ENCODE data around the gene EDDM13.

The EDDM13 gene

DNA sequence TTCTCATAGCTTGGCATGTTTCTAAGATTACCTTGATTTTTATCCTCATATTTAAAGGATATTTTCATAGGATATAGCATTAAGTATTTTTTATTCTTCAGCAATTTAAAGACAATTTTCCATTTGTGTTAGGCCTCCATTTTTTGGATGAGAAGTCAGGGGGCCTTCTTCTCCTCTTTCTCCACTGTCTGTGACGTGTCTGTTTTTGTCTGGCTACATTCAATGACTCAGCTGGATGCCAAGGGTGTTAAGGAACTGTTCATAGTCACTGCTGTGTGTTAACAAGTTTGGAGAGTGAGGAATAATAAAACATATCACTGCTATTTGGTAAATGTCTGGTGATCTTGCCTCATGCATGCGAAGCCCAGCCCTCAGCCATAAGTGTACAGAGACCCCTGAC lies 84.4 kb downstream of the EDDM13 start:
- in situ Hi-C loops (cut with HindIII; ENCODE audit: low sequenced_read_pairs) = no loop called here
- TF ChIP-seq, protein P1, sequence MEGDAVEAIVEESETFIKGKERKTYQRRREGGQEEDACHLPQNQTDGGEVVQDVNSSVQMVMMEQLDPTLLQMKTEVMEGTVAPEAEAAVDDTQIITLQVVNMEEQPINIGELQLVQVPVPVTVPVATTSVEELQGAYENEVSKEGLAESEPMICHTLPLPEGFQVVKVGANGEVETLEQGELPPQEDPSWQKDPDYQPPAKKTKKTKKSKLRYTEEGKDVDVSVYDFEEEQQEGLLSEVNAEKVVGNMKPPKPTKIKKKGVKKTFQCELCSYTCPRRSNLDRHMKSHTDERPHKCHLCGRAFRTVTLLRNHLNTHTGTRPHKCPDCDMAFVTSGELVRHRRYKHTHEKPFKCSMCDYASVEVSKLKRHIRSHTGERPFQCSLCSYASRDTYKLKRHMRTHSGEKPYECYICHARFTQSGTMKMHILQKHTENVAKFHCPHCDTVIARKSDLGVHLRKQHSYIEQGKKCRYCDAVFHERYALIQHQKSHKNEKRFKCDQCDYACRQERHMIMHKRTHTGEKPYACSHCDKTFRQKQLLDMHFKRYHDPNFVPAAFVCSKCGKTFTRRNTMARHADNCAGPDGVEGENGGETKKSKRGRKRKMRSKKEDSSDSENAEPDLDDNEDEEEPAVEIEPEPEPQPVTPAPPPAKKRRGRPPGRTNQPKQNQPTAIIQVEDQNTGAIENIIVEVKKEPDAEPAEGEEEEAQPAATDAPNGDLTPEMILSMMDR (IDR thresholded peaks at IDR 0.05; ENCODE audit: low read depth, low read length, missing control alignments) = no peak
- DNase-seq (ENCODE audit: low read depth) = no peak
- no peak overlapping the region for H3K4me3 ChIP-seq (ENCODE audit: low read depth, low read length)

Data from astrocyte of the cerebellum (primary cell).